ENCODE data around the gene KDM3B.

GRCh38 chr5:138453590-138453989, 101.1 kb downstream of the KDM3B start:
- TF ChIP-seq CTCF (IDR thresholded peaks at IDR 0.05) (no peak), POLR2A (IDR thresholded peaks at IDR 0.05) (no peak)

Data from prostate gland (tissue), 2 donors.